ENCODE measurements around the gene MYO10.

- TF ChIP-seq, protein P1, sequence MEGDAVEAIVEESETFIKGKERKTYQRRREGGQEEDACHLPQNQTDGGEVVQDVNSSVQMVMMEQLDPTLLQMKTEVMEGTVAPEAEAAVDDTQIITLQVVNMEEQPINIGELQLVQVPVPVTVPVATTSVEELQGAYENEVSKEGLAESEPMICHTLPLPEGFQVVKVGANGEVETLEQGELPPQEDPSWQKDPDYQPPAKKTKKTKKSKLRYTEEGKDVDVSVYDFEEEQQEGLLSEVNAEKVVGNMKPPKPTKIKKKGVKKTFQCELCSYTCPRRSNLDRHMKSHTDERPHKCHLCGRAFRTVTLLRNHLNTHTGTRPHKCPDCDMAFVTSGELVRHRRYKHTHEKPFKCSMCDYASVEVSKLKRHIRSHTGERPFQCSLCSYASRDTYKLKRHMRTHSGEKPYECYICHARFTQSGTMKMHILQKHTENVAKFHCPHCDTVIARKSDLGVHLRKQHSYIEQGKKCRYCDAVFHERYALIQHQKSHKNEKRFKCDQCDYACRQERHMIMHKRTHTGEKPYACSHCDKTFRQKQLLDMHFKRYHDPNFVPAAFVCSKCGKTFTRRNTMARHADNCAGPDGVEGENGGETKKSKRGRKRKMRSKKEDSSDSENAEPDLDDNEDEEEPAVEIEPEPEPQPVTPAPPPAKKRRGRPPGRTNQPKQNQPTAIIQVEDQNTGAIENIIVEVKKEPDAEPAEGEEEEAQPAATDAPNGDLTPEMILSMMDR (tag by site-specific recombination; IDR thresholded peaks at IDR 0.05), result no peak
- TF ChIP-seq ZNF707 (tag by site-specific recombination; IDR thresholded peaks at IDR 0.05), result no peak
Observed at GRCh38 chr5:16780325-16780724, 155.8 kb downstream of the MYO10 start.
